GM10847 (cell line): ENCODE results near the gene HECTD4.

ENCODE experiments used
- POLR2A ChIP-seq: IDR thresholded peaks from 2 replicates; pipeline ENCODE4 v1.6.1; 2011; ENCODE audit not compliant: insufficient read length; ENCODE audit errors: extremely low read depth

Gene HECTD4

DNA sequence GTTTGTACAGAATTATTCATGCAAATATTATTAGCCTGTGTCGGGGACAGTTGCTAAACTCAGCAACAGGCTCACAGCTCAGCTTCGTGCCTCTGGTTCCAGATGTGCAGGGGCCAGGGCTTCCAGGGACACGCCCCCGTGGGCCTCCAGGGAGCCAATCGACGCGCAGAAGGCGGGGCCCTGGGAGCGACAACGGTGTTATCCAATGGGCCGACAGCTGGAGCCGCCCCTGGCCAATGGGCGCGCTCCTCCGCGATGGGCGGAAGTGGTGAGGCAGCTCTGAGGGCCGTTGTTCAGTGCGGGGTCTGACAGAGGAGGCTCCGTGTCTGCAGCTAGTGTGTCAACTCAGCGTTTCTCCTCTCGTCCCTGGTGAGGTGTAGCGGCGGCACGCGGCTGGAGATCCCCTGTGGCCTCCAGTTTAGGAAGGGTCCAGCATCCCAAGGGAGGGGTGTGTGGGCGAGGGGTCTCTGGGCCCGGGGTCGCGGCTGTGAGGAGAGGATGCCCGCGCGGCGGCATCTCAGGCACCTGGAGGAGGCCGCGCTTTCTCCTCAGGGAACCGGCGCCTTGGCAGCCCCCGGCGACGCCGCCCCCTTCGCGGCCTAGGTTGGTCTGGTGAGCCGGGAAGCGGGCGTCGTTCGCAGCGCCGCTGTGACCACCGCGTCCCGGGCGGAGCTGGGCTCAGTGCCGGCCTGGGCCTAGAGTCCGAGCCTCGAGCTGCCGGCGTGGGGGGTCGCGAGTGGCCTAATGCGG is 256.8 kb downstream of the HECTD4 start, which contains the start of gene TRAFD1:
Gene TRAFD1, plus strand, starts transcription at position 311 of the 750 bp plus-strand sequence. CDS start 4,963 bp downstream, outside the sequence.
- TF ChIP-seq POLR2A = peak; percentile 98

DNA sequence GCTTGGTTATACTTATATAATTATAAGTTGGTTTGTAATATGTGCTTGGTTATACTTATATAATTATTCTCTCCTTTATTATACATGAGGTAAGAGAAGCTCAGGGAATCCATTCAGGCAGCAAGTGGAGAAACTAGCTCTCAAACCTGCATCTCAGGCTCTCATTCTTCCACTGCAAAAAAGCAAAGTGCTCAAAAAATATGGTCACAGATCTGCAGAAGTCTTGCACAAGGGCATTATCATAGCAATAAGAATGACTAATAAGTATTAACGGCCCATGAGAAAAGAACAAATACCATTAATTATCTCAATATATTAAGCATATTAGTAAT is 257.3 kb downstream of the HECTD4 start:
- TF ChIP-seq POLR2A = no peak

GRCh38 chr12:112122823-112123690 is 259.2 kb downstream of the HECTD4 start:
- TF ChIP-seq POLR2A = no peak

DNA sequence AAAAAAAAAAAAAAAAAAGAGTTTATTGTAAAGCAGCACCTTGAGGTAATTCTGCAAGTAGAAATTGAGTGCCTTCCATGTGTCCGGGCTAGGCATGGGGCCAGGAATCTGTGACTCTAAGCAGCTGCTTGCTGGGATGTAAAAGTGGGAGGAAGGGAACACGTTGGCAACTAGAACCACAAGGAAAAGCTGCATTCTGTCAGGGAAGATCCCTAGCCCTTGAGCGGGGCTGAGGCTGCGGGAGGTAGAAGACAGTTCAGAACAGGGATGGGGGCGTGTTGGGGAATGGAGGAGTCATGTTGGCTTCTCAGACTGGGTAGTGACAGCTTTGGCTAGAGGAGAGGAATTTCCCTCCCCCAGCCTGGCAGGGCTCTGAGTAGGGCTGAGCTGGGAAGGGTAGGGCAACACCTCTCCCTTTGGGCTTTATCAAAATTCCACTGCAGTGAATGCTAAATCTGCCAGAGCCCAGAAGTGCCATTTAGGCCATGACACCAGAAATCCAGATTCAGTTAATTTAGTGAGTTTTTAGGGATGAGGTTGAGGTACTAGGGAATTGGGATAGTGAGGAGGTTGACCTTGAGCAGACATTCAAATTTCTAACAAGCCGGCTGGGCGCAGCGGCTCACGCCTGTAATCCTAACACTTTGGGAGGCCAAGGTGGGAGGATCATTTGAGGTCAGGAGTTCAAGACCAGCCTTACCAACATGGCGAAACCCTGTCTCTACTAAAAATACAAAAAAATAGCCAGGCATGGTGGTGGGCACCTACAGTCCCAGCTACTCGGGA is 260.3 kb downstream of the HECTD4 start:
- no peak for TF ChIP-seq POLR2A

GRCh38 chr12:112117685-112118084 is 264.5 kb downstream of the HECTD4 start:
- no peak for TF ChIP-seq POLR2A

- TF ChIP-seq POLR2A = peak; percentile 26
Observed at GRCh38 chr12:112116232-112117060, 265.8 kb downstream of the HECTD4 start.

DNA sequence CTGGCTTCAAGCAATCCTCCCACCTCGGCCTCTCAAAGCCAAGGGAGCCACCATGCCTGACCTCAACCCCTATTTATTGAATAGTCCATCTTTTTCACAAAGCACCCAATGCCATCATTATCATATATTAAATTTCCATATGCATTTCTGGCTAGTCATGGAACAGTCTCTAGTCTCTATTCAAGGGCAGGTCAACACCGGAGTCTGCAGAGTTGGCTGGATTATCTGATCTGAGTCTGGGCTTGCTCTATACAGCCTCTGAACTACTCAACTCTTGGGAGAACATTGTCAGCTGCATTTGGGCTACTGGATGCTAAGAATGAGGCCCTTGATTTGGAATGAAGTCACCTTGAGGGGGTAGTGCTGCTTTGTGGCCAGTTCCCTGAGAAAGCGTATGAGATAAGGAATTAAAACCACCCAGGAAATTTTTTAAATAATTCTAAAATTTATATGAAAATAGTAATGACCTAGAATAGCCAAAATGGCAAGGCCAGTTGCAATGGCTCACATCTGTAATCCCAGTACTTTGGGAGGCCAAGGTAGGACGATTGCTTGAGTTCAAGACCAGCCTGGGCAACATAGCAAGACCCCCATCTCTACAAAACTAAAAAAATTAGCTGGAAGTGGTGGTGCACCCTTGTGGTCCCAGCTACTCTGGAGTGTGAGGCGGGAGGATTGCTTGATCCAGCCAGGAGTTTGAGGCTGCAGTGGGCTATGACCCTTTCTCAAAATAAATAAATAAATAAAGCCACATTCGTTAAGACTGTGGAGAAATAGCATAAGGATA is 266.8 kb downstream of the HECTD4 start:
- TF ChIP-seq POLR2A = no peak

GRCh38 chr12:112112409-112113133 is 269.7 kb downstream of the HECTD4 start:
- TF ChIP-seq POLR2A = no peak

DNA sequence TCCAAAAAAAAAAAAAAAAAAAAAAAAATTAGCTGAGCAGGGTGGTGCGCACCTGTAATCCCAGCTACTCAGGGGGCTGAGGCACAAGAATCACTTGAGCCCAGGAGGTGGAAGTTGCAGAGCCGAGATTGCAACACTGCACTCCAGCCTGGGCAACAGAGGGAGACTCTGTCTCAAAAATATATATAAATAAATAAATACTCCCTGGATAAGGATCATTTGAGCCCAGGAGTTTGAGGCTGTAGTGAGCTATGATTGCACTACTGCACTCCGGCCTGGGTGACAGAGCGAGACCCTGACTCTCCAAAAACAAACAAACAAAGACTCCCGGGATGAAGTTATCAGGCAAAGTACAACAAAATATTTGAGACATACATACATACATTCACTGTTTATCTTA is 270.3 kb downstream of the HECTD4 start:
- TF ChIP-seq POLR2A = no peak
